Activated naive CD4-positive, alpha-beta T cell (primary cell): Measurements from ENCODE around the gene S100A16.

Experiments
- DNase-seq, 4 experiments: peaks; one replicate each; lab custom pipeline; 2025; lab: John Stamatoyannopoulos, UW

The S100A16 gene

DNA sequence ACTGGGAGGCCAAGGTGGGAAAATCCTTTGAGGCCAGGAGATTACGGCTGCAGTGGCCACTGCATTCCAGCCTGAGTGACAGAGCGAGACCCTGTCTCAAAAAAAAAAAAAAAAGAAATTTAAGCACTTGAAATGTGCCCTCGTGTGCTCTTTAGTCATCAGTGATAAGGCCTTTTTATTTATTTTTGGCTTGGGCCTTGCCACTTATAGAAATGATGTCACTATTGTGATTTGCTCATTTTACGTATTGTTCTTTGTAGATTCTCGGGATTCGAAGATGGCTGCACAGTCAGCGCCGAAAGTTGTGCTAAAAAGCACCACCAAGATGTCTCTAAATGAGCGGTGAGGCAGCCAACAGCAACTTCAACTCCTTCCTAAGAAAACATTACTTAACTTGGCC is 23.4 kb upstream of the S100A16 start:
- no peak for DNase-seq

DNA sequence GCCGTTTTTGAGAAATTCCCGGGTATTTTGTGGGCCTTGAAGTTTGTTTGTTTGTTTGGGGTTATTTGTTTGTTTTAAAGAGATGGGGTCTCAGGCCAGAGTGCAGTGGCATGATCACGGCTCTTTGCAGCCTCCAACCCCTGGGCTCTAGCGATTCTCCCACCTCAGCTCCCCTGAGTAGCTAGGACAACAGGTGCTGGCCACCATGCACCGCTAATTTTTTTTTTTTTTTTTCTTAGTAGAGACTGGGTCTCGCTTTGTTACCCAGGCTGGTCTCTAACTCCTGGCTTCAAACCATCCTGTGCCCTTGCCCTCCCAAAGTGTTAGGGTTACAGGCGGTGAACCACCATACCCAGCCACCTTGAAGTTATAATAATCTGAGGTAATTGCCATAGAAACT is 22.9 kb upstream of the S100A16 start:
- no peak for DNase-seq

DNA sequence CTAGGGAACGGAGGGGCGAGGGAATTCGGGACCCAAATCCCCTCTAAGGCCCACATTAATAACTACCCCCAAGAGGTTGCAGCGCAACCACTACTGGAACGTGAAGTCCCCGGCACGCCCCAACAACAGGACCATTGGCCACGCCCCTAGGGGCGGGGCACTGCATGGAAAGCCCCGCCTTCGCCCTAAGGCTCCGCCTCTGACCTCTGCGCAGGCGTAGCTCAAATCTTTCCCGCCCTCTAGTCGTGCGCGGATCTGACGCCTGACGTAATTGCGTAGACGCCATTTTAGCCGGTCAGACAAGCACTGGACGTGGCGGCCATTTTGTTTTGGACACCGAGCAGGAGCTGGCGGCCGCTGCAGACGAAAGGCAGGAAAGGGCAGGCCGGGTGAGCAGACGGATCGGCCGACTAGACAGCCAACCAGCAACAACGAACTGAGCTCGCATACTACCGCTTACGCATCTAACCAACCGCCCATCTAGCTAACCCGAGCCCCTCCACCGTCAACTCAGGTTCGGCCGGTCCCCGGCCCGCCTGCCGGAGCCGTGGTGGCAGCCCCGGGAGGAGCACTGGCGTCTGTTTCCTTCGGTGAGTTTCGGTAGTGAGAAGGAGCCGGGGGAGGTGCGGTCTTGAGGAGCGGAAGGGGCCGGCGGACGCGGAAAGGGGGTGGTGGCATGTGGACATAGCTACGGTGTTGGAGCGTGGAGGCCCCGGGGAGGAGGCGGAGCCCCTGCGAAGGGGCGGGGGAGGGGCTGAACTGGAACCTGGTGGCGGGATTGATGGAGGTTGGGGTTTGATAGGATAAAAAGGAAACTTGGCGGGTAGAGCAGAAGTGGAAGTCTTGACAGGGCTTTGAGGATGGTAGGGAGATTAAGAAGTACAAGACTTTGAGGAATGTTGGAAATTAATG is 21.1 kb upstream of the S100A16 start, which contains the start of gene CHTOP:
Gene CHTOP (plus strand): TSS at position 313 of the 912 bp plus-strand sequence. CDS start 2,523 bp downstream, outside the sequence.
- peak; percentile 88 to 94 (median 92) for DNase-seq

GRCh38 chr1:153633161-153633753 is 20.3 kb upstream of the S100A16 start:
- no peak for DNase-seq

DNA sequence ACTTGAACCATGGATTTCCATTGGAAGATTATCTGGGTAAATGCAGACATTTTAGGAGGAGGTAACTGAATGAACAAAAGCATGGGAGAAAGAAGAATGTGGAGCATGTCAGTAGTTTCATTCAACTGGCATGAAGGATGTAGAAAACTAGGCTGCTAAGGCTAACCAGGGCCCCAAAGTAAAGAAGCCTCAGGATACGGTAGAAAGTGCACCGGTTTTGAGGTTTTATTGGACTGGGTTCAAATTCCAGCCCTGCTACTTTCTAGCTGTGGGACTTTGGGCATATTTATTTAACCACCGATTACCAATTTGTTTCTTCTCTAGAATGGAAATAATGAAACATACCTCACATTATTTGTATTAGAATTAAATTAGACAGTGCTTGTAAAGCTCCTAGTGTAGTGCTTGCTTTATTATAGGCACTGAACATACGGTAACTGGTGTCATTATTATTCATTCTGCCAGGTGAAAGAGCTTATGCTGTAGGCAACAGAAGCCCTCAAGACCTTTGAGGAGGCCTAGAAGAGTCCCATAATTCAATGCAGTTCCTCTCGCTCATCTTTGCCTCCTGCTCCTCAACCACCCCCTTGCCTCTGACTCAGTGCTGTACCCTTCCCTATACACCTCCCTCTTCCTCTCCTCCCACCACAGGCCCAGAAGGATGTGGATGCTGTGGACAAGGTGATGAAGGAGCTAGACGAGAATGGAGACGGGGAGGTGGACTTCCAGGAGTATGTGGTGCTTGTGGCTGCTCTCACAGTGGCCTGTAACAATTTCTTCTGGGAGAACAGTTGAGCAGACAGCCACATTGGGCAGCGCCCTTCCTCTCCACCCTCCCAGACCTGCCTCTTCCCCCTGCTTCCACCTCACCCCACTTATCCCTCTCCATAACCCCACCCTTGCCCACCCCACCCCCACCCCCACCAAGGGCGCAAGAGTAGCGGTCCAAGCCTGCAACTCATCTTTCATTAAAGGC is 18.4 kb upstream of the S100A16 start:
- DNase-seq, result no peak

DNA sequence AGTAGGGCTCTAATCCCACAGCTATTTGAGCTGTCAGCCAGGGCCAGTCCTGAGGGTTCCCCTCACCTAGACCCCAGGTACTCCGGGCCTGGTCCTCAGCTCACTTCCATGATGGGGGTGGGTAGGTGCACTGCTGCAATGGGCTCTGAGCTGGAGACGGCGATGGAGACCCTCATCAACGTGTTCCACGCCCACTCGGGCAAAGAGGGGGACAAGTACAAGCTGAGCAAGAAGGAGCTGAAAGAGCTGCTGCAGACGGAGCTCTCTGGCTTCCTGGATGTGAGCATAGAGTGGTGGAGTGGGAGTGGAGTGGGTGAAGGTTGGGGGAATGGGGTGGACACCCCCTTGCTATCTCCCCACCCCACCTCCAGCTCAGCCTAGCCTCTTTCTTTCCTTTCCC is 17.4 kb upstream of the S100A16 start:
- DNase-seq, result no peak

DNA sequence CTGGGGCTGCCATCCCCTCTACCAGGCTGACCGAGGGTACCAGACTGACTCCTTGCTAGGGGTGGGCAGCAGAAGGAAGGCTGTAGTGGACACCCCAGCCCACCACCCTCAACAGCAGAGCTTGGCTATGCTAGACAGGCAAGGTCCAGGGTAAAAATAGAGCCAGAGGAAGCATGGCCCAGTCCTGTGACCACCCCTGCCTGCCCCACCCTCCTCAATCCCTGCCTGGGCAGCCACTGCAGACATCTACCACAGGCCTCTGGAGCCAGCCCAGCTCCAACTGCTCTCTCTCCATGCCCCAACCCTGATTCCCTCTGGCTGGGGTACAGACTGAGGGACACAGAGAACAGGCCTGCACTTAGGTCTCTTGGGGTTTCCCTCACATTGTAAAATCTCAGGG is 17.0 kb upstream of the S100A16 start:
- DNase-seq, result no peak

DNA sequence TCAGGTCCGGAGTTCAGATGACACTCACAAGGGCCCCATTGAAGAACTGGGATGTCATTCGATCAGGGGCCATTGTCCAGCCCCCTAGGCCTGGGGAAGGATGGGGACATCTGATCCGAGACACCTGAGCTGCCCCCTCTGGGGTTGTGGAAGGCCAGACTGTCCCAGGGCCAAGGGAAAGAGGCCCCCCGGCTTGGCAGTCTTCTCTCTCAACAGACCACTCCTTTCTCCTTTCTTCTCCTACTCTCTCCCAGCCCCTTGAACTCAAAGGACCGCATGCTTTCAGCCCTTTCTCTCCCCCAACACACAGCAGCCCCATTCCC is 16.4 kb upstream of the S100A16 start:
- DNase-seq, result no peak

DNA sequence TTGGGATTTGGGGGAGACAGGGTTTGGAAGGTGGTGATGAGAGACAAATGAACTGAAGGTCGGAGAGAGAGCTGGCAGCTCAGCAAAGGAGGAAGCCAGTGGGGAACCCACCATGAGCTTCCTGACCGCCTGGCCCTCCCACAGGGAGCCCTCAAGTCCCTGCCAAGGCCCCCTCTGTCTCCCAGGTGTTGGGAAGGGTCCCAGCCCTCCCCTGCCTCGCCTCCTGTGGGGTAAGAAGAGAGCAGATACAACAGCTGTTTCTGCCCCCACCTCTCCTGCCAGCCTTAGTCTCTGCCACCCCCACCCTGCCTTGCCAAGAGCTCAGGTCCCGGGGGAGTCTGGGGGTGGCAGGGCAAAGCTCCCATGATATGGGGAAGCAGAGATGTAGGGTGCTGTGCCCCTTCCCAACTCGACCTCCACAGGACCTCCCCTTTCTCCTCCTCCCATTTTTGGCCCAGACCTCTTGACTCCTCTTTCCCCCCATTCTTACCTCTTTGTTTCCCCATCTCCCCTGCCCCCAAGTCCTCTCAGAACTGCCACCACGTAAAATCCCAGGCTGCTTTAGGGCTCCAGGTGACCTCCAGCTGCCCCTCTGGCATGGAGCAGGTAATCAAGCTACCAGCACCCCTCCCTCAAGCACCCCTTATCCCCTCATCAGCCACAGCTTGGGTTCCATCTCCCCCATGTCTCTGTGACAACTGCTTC is 15.9 kb upstream of the S100A16 start:
- DNase-seq, result no peak

DNA sequence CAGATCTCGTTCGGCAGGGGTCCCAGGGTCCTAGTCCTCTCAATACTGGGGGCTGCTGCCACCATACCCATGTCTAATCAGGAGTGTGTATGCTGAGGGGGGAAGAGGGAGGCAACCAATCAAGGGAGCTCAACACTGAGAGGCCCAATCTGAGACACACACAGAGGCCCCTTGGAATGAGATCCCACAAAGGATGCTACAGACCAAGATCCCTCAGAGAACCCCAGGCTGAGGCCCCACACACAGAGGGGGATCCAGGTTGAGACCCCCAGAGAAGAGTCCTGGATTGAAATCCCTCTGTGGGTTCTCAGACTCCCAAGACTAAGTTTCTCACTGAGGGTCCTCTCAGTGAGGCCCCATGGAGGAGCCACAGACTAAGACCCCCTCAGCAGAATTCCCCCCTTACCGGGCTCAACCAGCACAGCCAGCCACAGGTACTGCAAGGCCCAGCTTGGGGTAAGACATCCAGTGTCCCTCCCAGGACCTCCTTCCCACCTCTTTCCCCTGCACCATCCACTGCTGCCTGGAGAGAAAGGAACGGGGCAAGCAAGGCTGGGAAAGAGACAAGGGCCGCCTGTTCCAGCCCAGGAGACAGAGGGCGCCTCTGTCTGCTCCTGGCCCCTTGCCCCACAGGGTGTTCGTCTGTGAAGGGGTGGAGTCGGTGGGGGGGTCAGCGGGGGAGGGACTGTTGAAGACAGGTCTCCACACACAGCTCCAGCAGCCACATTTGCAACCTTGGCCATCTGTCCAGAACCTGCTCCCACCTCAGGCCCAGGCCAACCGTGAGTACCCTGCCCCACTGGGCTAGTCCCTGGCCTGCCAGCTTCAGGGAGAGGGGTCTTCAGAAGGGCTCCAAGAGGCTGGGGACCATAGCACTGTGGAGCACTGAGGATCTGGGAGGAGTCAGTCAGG is 15.0 kb upstream of the S100A16 start, which contains the start of gene S100A1:
Gene S100A1 (plus strand): TSS at position 720 of the 912 bp plus-strand sequence. CDS start 2,088 bp downstream, outside the sequence.
- DNase-seq, result no peak

DNA sequence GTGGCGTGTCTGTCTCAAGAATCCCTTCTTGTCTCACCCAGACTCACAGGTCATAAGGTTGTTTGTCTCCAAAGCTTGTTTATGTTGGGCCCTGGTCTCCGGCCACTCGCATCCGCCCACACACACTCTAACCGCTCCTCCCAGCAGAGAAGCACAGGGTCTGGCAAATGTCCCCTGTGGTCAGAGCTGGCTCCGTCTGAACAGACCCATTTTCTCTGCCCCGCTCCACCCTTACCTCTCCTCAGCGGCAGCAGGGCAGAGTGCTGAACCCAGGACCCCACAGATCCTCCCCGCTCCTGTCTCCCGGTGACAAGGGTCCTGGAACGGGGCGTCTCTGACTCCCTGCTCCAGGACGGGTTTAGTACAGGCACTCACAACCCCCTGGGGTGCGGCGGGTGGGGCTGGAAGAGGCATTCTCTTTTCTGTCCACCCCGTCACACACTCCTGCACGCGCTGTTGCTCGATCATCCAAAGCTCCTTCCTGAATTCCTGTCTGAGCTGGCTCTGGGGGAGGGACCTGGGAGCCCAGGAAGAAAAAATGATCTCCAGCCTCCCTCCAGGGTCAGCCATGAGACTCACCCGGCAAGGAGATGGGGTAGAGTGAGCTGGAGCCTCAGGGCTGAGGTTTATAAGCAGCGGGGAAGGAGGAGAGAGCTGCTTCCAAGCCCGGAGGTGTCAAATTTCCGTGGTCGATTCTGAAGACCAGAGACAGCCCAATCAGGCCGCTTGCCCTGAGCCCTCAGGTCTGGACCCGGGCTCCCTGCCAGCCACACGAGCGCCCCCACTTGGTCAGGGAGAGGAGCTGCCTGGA is 14.2 kb upstream of the S100A16 start, which contains the start of gene S100A13:
Gene S100A13 (minus strand): TSS at position 602 of the 811 bp plus-strand sequence. CDS start 1,033 bp downstream, outside the sequence.
- no peak for DNase-seq

- no peak for DNase-seq
These were observed 13.6 kb upstream of the S100A16 start for GRCh38 chr1:153626477-153626903.

DNA sequence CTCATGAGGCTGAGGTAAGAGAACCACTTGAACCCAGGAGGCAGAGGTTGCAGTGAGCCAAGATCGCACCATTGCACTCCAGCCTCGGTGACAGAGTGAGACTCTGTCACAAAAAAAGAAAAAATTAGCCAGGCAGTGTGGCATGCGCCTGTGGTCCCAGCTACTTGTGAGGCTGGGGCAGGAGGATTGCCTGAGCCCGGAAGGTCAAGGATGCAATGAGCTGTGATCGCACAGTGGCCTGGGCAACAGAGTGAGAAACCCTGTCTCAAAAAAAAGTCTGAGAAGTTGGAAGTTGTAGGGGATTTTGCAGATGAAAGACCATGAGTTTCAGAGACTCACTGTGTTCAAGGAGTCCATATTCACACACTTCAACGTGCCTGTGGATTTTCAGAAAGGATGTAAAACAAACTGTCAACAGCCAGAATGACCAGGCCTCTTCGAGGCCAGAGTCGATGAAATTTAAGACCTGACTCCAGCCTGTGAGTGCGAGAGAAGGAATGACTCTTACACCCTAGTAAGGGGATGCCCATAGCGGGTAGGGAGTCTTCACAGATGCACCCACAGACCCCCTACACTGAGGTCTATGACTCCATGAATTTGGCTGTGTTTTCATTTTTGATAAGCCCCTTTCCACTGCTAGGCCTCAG is 12.2 kb upstream of the S100A16 start:
- DNase-seq, result no peak

DNA sequence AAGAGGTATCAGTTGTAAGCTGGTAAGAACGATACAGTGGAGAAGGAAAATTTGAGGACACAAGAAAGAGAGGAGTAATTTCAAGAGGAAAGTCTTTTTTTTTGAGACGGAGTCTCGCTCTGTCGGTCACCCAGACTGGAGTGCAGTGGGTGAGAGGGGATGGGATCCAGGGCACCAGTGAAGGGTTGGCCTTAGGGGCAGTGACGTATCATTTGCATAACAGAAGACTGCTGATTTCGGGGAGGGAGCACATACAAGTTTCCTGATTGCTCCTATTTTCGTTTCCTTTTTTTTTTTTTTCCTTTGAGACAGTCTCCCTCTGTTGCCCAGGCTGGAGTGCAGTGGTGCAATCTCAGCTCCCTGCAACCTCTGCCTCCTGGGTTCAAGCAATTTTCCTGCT is 10.2 kb upstream of the S100A16 start:
- DNase-seq, result no peak

GRCh38 chr1:153619171-153619570 is 6.2 kb upstream of the S100A16 start:
- no peak for DNase-seq

DNA sequence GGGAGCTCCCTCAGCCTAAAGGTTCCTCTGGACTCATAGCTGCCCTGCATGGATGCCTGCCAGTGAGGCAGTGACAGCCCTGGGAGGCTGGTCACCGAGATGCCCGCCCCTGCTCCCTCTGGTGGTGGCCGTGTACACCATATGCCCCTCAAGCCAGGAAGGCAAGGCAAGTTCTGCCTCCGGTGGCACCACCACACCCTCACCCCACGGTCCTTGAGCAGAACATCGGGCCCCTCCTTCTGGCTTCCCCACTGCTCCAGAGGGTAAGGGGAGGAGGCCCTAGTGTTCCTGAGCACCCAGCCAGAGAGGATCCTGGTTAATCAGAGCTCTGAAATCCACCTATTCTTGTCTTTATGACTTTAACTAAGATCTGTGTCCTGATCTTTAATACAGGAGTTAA is 4.7 kb upstream of the S100A16 start:
- DNase-seq, result peak; percentile 9 to 65 (median 26)

DNA sequence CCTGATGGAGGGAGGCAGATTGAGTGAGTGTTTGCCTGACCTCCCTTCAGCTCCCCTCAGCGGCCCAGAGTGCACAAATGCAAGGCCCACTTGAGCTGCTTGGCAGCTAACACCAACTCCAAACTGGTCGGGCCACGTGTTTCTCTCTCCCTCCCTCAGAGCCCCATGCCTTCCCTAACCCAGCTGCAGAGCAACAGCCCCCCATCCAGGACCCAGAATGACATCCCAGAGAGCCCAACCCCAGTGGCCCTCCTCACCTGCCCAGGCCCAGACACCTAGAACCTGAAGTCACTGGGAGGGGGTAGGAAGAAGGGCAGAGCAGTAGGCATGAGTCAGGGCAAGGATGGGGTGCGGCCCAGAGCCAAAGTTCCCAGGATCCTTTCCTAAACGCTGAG is 4.0 kb upstream of the S100A16 start:
- no peak for DNase-seq

- no peak for DNase-seq
These were observed 3.4 kb upstream of the S100A16 start, which contains the start of gene S100A14 for GRCh38 chr1:153616144-153616916. TSS of gene S100A14 (minus strand) at chr1:153616325. CDS start at chr1:153615858, 467 bp downstream.
